Measurements from ENCODE around the gene MRPS22. TPM values are rescaled to one million over a fixed set of nuclear protein-coding genes. Genes with fewer than 3 reads are reported as not detected.

MRPS22 gene
- total and polyA plus RNA-seq, 4 donors: 33.3 to 54.9 (median 44.6) TPM

DNA sequence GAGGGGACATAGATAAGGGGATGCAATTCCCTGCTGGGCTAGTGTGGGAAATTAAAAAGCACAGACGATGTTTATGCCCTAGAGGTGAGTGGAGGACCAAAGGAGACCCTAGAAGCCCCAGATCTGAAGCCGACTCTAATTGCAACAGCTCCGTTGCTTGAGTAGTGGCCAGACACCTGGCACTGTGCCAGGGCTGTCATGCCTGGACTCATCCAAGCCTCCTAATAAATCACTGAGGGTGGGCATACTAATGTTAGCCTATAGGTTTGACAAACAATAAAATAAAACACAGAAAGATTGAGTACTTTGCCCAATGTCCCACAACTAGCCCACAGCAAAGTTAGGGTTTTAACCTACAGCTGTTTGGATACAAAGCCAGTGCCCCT, 25.4 kb upstream of the MRPS22 start:
- no peak for DNase-seq (ENCODE audit: low spot score)
- TF ChIP-seq JUND (IDR thresholded peaks at IDR 0.05): no peak
- TF ChIP-seq, protein P1, sequence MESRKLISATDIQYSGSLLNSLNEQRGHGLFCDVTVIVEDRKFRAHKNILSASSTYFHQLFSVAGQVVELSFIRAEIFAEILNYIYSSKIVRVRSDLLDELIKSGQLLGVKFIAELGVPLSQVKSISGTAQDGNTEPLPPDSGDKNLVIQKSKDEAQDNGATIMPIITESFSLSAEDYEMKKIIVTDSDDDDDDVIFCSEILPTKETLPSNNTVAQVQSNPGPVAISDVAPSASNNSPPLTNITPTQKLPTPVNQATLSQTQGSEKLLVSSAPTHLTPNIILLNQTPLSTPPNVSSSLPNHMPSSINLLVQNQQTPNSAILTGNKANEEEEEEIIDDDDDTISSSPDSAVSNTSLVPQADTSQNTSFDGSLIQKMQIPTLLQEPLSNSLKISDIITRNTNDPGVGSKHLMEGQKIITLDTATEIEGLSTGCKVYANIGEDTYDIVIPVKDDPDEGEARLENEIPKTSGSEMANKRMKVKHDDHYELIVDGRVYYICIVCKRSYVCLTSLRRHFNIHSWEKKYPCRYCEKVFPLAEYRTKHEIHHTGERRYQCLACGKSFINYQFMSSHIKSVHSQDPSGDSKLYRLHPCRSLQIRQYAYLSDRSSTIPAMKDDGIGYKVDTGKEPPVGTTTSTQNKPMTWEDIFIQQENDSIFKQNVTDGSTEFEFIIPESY (IDR thresholded peaks at IDR 0.05): no peak
- TF ChIP-seq HNF4A (conservative IDR thresholded peaks at IDR 0.05): no peak
- TF ChIP-seq FOXA1 (IDR thresholded peaks at IDR 0.05): no peak
- TF ChIP-seq RXRA (IDR thresholded peaks at IDR 0.05): no peak
- TF ChIP-seq TAF1 (conservative IDR thresholded peaks at IDR 0.05): no peak
- no peak for TF ChIP-seq FOXA2 (IDR thresholded peaks at IDR 0.05)
- TF ChIP-seq, protein P2, sequence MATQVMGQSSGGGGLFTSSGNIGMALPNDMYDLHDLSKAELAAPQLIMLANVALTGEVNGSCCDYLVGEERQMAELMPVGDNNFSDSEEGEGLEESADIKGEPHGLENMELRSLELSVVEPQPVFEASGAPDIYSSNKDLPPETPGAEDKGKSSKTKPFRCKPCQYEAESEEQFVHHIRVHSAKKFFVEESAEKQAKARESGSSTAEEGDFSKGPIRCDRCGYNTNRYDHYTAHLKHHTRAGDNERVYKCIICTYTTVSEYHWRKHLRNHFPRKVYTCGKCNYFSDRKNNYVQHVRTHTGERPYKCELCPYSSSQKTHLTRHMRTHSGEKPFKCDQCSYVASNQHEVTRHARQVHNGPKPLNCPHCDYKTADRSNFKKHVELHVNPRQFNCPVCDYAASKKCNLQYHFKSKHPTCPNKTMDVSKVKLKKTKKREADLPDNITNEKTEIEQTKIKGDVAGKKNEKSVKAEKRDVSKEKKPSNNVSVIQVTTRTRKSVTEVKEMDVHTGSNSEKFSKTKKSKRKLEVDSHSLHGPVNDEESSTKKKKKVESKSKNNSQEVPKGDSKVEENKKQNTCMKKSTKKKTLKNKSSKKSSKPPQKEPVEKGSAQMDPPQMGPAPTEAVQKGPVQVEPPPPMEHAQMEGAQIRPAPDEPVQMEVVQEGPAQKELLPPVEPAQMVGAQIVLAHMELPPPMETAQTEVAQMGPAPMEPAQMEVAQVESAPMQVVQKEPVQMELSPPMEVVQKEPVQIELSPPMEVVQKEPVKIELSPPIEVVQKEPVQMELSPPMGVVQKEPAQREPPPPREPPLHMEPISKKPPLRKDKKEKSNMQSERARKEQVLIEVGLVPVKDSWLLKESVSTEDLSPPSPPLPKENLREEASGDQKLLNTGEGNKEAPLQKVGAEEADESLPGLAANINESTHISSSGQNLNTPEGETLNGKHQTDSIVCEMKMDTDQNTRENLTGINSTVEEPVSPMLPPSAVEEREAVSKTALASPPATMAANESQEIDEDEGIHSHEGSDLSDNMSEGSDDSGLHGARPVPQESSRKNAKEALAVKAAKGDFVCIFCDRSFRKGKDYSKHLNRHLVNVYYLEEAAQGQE (IDR thresholded peaks at IDR 0.05): no peak

DNA sequence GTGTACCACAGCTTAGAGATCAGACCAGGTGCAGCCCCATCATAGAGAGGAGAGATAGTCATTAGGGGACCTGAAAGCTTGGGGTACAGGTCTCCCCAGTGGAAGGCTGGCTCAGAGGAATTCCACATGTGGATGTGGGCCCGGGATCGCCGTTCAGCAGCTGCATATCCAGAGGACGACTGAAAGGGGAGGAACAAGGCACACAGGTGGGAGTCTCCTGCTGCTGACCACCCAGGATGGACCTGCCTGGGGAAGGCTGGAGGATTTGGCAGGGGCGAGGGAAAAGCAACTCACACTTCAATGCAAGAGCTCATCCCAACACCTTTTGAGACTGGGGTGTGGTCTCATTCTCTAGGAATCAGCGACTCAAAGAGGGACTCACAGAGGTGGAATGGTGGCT, 25.0 kb upstream of the MRPS22 start:
- Histone ChIP-seq H3K36me3 (ENCODE audit: control insufficient read depth in 4 of 4, insufficient read depth in 3 of 4, low read depth in 1 of 4, low read length in 3 of 4) (no peaks in the 10 kb centered on the region), H3K4me1 (ENCODE audit: control insufficient read depth in 4 of 4, insufficient read depth in 4 of 4, low read length in 3 of 4) (no peaks in the 10 kb centered on the region), H3K9me3 (ENCODE audit: control insufficient read depth in 4 of 4, low read length in 3 of 4) (no peaks in the 10 kb centered on the region), H3K27ac (ENCODE audit: low read depth in 1 of 2, low read length in 2 of 2) (no peak overlapping the region), H3K4me3 (ENCODE audit: low read depth in 1 of 3, low read length in 3 of 3) (no peak overlapping the region), H3K27me3 (ENCODE audit: control insufficient read depth in 4 of 4, insufficient read depth in 4 of 4, low read length in 3 of 4) (no peaks in the 10 kb centered on the region), H3K9ac (ENCODE audit: low read depth in 1 of 2, low read length in 2 of 2) (no peak overlapping the region)
- no peak for DNase-seq (ENCODE audit: low spot score)
- WGBS: 89% methylated on average over 6 of the region's 6 CpGs
- TF ChIP-seq RAD21 (IDR thresholded peaks at IDR 0.05): no peak
- no peak for TF ChIP-seq RXRA (IDR thresholded peaks at IDR 0.05)
- TF ChIP-seq SP1 (IDR thresholded peaks at IDR 0.05): no peak
- TF ChIP-seq, protein P3, sequence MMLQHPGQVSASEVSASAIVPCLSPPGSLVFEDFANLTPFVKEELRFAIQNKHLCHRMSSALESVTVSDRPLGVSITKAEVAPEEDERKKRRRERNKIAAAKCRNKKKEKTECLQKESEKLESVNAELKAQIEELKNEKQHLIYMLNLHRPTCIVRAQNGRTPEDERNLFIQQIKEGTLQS (IDR thresholded peaks at IDR 0.05): no peak
- no peak for TF ChIP-seq YY1 (IDR thresholded peaks at IDR 0.05)
- TF ChIP-seq TAF1 (conservative IDR thresholded peaks at IDR 0.05): no peak
- TF ChIP-seq GABPA (IDR thresholded peaks at IDR 0.05 in 1 of 2, conservative IDR thresholded peaks at IDR 0.05 in 1 of 2): no peak
- TF ChIP-seq, protein P1 (IDR thresholded peaks at IDR 0.05): no peak
- TF ChIP-seq NR2F2 (IDR thresholded peaks at IDR 0.05): no peak
- TF ChIP-seq HNF4A (conservative IDR thresholded peaks at IDR 0.05): no peak
- no peak for TF ChIP-seq FOXA1 (IDR thresholded peaks at IDR 0.05)
- TF ChIP-seq, protein P4, sequence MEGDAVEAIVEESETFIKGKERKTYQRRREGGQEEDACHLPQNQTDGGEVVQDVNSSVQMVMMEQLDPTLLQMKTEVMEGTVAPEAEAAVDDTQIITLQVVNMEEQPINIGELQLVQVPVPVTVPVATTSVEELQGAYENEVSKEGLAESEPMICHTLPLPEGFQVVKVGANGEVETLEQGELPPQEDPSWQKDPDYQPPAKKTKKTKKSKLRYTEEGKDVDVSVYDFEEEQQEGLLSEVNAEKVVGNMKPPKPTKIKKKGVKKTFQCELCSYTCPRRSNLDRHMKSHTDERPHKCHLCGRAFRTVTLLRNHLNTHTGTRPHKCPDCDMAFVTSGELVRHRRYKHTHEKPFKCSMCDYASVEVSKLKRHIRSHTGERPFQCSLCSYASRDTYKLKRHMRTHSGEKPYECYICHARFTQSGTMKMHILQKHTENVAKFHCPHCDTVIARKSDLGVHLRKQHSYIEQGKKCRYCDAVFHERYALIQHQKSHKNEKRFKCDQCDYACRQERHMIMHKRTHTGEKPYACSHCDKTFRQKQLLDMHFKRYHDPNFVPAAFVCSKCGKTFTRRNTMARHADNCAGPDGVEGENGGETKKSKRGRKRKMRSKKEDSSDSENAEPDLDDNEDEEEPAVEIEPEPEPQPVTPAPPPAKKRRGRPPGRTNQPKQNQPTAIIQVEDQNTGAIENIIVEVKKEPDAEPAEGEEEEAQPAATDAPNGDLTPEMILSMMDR (IDR thresholded peaks at IDR 0.05; ENCODE audit: low read depth, low read length, missing input control): no peak
- TF ChIP-seq FOXA2 (IDR thresholded peaks at IDR 0.05): no peak
- TF ChIP-seq, protein P2 (IDR thresholded peaks at IDR 0.05): no peak
- TF ChIP-seq HNF4G (IDR thresholded peaks at IDR 0.05): no peak
- TF ChIP-seq, protein P5, sequence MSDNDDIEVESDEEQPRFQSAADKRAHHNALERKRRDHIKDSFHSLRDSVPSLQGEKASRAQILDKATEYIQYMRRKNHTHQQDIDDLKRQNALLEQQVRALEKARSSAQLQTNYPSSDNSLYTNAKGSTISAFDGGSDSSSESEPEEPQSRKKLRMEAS (IDR thresholded peaks at IDR 0.05): no peak
- no peak for TF ChIP-seq JUND (IDR thresholded peaks at IDR 0.05)

More for the DNA sequence above, 25.4 kb upstream of the MRPS22 start:
- H3K36me3 ChIP-seq (ENCODE audit: control insufficient read depth in 4 of 4, insufficient read depth in 3 of 4, low read depth in 1 of 4, low read length in 3 of 4): no peaks in the 10 kb centered on the region
- H3K9me3 ChIP-seq (ENCODE audit: control insufficient read depth in 4 of 4, low read length in 3 of 4): no peaks in the 10 kb centered on the region
- 51% methylated on average over 3 of the region's 3 CpGs for WGBS
- H3K4me1 ChIP-seq (ENCODE audit: control insufficient read depth in 4 of 4, insufficient read depth in 4 of 4, low read length in 3 of 4): no peaks in the 10 kb centered on the region
- H3K27me3 ChIP-seq (ENCODE audit: control insufficient read depth in 4 of 4, insufficient read depth in 4 of 4, low read length in 3 of 4): no peaks in the 10 kb centered on the region
- no peak overlapping the region for H3K27ac ChIP-seq (ENCODE audit: low read depth in 1 of 2, low read length in 2 of 2)
- no peak overlapping the region for H3K4me3 ChIP-seq (ENCODE audit: low read depth in 1 of 3, low read length in 3 of 3)
- no peak overlapping the region for H3K9ac ChIP-seq (ENCODE audit: low read depth in 1 of 2, low read length in 2 of 2)

Measured in liver (tissue), 9 donors.